ENCODE data around the gene FFAR2.

DNA sequence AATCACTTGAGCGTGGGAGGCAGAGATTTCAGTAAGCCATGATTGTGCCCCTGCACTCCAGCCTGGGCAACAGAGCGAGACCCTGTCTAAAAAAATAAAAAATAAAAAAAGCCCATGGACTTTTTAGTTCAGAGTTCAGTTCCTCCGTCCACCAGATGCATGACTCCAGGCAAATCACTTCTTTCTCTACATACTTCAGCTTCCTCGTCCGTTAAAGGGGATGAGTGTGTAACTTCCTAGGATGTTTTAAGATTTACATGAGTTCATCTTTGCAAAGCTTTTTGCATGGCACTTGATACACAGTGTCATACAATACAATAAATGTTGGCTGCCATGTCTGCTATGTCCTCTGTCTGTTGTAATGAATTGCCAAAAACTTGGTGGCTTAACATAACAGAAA is 10.0 kb upstream of the FFAR2 start:
- TF ChIP-seq POLR2AphosphoS5 (IDR thresholded peaks at IDR 0.05; ENCODE audit: borderline replicate concordance, low read depth, low read length), result no peak
- TF ChIP-seq EZH2 (IDR thresholded peaks at IDR 0.05), result no peak
- no peak for TF ChIP-seq FOXP2 (optimal IDR thresholded peaks at IDR 0.05; ENCODE audit: control extremely low read depth, extremely low read length, insufficient read depth)

Data from SK-N-MC (cell line).